HG02571 (cell line): ENCODE measurements around the gene ASTL.
"Not testable (repeated sequence)": the region's sequence is repeated elsewhere in the genome, so short reads cannot be mapped to it uniquely, and the experiment has no call there.

Source experiments
- ATAC-seq: cut with Tn5 transposase; IDR thresholded peaks from one replicate; pipeline ENCODE4 v1.9.1; 2021; ENCODE audit warnings: mild to moderate bottlenecking, moderate library complexity; ENCODE audit not compliant: unreplicated experiment

Gene ASTL

DNA sequence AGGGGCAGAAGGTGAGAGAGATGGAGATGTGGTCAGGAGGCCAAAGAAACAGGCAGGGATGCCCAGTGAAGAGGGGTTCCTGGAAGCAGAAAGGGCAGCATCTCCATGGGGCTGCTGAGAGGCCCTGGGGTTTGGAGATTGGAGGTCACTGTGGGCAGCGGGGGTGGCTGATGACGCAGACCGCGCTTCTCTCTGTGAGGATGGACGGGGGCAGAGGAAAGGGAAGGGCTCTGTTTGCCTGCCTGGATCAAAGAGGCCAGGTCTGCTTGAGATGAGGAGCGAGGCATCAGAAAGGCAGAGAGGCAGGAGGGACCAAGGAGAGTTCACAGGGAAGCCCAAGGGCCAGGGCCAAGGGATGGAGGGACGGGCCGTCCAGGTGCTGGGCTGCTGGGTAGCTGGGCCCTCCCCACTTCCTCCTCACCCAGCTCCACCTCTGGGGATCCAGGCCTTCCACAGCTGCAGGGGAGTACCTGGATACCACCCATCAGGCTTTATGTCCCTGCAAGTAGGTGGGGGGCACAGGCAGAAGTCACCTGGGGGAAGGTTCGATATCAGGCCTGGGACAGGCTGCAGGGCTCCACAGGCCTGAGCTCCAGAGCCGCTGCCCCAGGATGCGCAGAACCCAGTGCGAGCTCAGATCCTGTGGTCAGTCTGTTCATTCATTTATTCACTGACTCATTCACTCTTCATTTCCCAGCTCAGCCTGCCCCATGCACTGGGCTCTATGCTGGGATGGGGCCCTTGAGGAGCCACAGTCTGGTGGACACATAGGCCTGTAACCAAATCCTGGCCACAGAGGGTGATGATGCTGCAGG, 52.6 kb downstream of the ASTL start:
- no peak for ATAC-seq

DNA sequence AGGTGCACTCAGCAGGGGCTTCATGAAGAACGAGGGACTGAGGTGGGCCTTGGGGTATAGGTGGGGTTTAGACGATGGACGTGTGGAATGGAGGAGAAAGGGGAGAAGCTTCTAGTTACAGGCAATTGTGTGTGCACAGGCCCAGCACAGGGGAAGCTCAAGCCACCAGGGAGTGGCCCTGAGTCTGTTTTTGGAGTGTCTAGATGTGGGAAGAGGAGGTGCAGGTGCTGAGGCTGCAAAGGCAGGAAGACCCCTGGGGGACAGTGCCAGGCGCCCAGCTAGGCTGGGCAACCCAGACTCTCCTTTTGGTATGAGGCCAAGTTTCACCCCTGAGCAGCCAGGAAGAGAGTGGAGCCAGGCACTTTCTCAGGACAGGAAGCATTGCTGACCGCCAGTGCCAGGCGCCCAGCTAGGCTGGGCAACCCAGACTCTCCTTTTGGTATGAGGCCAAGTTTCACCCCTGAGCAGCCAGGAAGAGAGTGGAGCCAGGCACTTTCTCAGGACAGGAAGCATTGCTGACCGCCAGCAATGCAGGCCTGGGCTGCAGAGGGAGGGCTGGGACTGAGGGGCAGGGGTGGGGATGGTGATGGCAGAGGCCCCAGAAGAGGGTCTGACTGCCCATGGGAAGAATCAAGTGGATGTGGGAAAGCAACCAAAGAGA, 53.3 kb downstream of the ASTL start:
- not testable (repeated sequence) for ATAC-seq

DNA sequence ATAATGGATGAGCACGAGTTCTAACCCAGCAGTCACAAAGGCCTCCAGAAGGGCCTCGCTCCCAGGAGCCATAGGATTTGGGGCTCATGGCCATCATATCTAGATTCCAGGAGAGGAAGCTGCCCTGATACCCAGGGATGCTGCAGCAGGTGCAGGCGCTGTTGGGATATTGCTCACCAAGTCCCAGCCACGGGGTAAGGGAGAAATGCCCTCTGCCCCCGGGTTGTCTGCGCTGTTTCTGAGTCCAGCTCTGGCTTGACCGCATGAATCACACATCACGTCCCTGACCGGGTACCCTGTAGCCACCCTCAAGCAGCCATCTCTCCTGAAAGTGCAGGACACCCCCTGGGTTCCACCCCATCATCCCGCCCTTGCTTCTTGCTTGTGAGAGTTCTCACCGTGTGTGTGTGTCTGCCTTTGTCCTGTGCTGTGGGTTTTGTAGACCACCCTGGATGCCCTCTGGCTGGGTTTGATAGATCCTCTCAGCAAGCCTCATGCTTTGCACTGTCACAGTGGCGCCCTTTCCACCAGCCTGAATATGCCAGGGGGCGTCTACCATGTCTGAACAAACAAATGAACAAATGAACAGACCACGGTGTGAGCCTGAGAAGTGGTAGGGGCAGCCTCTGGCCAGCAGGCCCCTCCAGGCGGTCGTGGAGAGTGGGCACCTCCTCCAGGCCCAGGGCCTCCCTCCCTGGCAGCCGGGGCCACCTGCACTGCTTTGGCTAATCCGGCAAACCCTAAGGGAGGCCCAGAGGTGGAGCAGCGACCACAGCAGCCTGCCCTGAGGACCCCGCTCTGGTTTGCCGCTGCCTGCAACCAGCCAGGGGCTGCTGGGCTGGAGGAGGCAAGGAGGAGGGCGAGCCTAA, 54.1 kb downstream of the ASTL start:
- ATAC-seq: no peak

DNA sequence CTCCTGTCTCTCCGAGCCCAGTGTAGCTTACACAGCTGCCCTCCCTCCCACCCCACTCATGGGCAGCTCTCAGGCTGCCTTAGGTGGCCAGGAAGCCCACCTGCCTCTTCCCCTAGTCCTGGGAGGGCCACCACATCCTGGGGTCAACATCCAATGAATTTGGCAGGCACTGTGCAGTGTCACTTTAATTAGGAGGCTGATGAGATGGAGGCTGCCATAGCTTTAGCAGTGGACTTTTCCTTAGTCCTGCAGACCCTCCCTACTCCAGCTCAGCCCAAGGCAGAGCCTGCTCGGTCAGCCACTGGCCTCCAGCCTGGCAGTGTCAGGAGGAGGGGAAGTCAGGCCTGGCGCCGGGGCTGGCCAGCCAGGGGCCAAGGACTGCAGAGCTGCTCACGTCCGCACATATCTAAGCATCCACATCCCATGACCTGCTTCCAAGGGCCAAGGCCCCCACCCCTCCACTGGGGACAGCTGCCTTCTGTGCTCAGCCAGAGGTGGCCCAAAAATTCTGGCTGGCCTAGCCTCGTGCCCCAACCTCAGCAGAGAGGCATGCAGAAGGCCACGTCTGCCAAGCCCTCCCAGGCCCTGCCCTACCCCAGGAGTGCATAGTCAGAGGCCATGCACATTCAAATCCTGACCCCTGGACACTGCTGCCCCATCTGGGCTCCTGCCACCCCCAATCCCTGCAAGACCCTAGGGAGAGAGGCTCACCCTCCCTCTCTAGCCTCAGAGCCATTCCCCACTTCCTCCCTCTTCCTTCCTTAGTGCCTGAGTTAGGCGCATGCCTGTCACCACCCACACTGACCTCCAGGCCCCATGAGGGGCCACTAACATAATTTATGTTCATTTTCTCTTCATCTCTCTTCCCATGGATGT, 55.0 kb downstream of the ASTL start:
- ATAC-seq: no peak

DNA sequence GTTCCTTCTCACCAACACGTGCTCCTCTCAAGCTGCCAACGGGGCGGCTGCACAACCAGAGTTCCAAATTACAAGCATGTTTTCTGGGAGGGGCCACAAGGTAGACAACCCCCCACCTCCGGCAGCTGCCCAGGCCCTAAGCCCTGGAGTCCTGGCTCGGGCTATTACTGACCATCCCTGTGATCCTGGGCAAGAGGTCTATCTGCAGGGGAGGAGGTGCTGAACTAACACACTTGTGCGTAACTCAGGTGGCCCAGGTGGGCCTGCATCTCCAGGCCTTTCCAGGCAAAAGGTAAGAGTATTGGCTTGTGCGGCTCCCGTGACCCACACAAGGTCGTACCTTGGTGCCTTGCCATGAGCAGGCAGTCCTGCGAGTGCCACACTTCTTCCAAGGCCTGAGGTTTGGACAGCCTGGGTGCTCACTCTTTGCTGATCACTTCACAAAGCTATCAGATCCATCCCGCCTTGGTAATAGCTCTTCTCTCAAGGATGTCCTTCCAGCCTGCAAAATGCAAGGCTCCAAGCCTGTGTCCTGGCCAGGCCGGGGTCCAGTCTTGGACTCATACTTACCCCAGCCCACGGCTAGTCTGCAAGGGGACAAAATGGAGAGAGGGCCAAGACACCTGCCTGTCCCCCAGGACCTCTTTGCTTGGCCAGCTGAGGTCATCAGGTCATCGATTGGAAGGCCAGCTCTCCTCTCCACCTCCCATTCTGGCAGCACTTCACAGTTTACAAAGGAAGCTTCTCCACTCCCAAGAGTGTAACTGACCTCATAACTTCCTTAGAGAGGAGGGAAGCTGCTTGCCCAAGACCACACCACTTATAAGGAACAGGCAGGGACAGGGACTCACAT, 55.9 kb downstream of the ASTL start:
- ATAC-seq: no peak

DNA sequence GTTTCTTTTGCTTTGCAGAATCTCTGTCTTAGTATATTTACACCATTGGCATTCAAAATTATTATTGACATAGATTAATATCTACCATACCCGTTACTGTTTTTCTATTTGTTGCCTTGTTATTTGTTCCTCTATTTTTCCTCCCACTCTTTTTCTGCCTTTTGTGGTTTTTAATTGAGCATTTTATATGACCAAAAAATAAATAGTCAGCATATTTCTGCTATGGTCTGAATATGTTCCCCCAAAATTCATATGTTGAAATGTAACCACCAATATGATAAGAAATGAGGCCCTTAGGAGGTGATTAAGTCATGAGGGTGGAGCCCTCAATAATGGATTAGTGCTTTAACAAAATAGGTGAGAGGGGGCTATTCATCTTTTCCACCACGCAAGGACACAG, 57.3 kb downstream of the ASTL start:
- no peak for ATAC-seq

DNA sequence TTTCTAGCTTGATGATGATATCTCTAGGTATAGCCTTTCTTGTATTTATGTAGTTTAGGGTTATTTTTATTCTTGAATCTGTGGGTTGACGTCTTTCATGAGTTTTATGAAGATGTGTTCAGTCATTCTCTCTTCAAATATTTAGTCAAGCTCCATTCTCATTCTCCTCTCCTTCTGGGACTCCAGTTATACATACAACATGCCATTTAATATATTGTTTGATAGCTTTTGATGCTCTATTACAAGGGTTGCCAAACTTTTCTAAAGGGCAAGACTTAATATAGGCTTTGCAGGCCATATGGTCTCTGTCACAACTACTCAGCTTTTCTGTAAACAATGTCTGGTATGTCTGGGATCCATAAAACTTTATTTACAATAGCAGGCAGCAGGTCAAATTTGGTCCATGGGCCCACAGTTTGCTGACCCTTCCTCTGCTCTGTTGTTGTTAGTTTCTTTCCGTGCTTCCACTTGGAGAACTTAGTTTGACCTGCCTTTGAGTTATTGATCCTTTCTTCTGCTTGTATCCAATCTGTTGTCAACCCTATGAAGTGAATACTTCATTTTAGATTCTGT, 63.0 kb downstream of the ASTL start:
- ATAC-seq: no peak

DNA sequence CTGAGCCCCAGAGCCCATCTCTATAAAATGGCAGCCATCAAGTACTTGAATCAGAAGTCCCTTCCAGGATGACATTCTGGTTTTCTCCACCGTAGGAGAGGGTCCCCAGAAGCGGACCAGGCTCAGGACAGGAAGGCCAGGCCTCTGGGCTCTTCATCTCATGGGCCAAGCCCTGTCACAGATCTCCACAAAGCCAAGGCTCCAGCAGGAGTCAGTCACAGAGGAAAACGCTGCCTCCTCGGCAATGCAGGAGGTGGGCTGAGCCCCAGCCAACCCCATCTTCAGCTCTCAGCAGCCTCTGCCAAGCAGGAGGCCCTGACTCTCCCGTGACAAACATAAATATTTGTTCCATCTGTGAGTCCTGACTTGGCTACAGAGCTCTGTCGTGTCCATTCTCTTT, 64.1 kb downstream of the ASTL start:
- ATAC-seq: no peak

DNA sequence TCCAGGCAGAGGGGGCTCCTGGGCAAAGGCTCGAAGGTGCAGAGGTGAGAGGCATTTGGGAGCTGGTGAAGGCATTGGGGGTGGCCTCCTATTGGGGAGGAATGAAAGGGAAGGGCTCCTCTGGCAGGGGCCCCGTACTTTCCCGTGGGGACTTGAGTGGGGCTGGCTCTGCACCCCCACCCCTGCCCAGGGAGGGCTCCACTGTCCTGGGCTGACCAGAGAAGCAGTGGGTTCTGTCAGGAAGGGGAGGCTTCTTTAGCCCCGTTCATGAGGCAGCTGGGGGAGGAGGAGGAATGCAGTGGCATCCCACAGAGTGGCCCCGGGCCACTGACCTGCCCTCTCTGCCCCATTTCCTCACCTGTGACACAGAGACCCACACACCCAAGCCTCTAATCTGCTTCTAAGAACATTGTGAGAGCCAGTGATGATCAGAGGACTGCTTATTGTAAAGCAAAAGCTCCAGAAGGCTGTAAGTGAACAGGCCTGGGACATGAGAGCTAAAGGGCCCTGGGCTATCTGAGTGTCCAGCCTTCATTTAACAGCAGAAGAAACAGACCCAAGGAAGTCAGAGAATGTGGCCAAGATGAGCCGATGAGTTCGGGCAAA, 65.0 kb downstream of the ASTL start:
- no peak for ATAC-seq
